CD4-positive, CD25-positive, alpha-beta regulatory T cell (primary cell): ENCODE data around the gene ACADVL. TPM values are rescaled to one million over a fixed set of nuclear protein-coding genes. Genes with fewer than 3 reads are reported as not detected.

ENCODE experiments used
- ATAC-seq, 2 donors: fragments of 150-1000 bp; cut with Tn5 transposase; one replicate each; pipeline ENCODE4 v1.10.0; 2021; ENCODE audit warnings: low read depth in 2 of 2, moderate number of reproducible peaks in 2 of 2, moderate library complexity in 1 of 2
- DNase-seq, 3 donors: peaks; one replicate each; pipeline versions ENCODE4 v3.0.0 to v3.0.0-alpha.2; 2012 to 2022; ENCODE audit warnings: mixed read lengths in 1 of 3
- H3K27ac ChIP-seq: one replicate; pipeline ENCODE4 v1.7.0; 2013; ENCODE audit warnings: mild to moderate bottlenecking, low read length; ENCODE audit not compliant: insufficient read depth, poor library complexity, severe bottlenecking
- H3K27me3 ChIP-seq: one replicate; pipeline ENCODE4 v1.7.0; 2013; ENCODE audit warnings: low read length; ENCODE audit not compliant: control insufficient read depth, insufficient read depth
- H3K36me3 ChIP-seq: one replicate; pipeline ENCODE4 v1.7.0; 2013; ENCODE audit warnings: mild to moderate bottlenecking, low read length, moderate library complexity; ENCODE audit not compliant: control insufficient read depth, insufficient read depth
- H3K4me1 ChIP-seq: 2 replicates; pipeline ENCODE4 v1.7.0; 2013; ENCODE audit warnings: mild to moderate bottlenecking, low read length; ENCODE audit not compliant: insufficient read depth, control insufficient read depth, poor library complexity, severe bottlenecking
- H3K4me3 ChIP-seq: one replicate; pipeline ENCODE4 v1.7.0; 2013; ENCODE audit warnings: low read depth, mild to moderate bottlenecking, low read length, moderate library complexity
- H3K9me3 ChIP-seq, 2 experiments: 1 replicate in 1 of 2; 2 replicates in 1 of 2; pipeline ENCODE4 v1.7.0; 2013; ENCODE audit warnings: low read length in 2 of 2, mild to moderate bottlenecking in 1 of 2, moderate library complexity in 1 of 2; ENCODE audit not compliant: control insufficient read depth in 2 of 2
- H3K27ac Mint-ChIP-seq, 3 donors: one replicate each; pipeline ENCODE4 v1.8.0; 2020 to 2022; ENCODE audit warnings: mild to moderate bottlenecking in 3 of 3, mixed read lengths in 3 of 3, moderate library complexity in 2 of 3
- H3K27me3 Mint-ChIP-seq: one replicate; pipeline ENCODE4 v1.8.0; 2022; ENCODE audit warnings: mild to moderate bottlenecking, mixed read lengths
- H3K36me3 Mint-ChIP-seq: one replicate; pipeline ENCODE4 v1.8.0; 2020; ENCODE audit warnings: mixed read lengths
- H3K4me1 Mint-ChIP-seq, 4 donors: one replicate each; pipeline ENCODE4 v1.8.0; 2020 to 2022; ENCODE audit warnings: mixed read lengths in 4 of 4, mild to moderate bottlenecking in 1 of 4
- H3K4me3 Mint-ChIP-seq, 4 donors: one replicate each; pipeline ENCODE4 v1.8.0; 2020 to 2022; ENCODE audit warnings: mild to moderate bottlenecking in 4 of 4, mixed read lengths in 4 of 4, moderate library complexity in 3 of 4
- H3K9me3 Mint-ChIP-seq, 7 donors: one replicate each; pipeline ENCODE4 v1.8.0; 2020 to 2022; ENCODE audit warnings: mixed read lengths in 7 of 7, mild to moderate bottlenecking in 3 of 7, moderate library complexity in 2 of 7
- polyA plus RNA-seq, 4 donors: library from polyadenylated mRNA; unstranded; fragments of 300-500 nt; fragmentation: Illumina TruSeq; gene quantifications; one replicate each; pipeline ENCODE4 v1.2.3, GENCODE V29; 2021
- total RNA-seq: library from RNA; stranded (reverse); gene quantifications from one replicate; pipeline ENCODE4 v1.2.3, GENCODE V29; 2022

The ACADVL gene
- total and polyA plus RNA-seq, 5 donors from 2014 or later, result 73.6 to 277 (median 86.1) TPM

- Mint-ChIP-seq H3K4me3 (peak overlapping the region; percentile 89 to 96 (median 94)), H3K27me3 (no peaks in the 10 kb centered on the region), H3K27ac (peak overlapping the region; percentile 88 to 91 (median 91)), H3K36me3 (peaks cover 9% of the 10 kb centered on the region), H3K4me1 (peaks cover 0 to 52% (median 27%) of the 10 kb centered on the region in 4 donors), H3K9me3 (no peaks in the 10 kb centered on the region)
- peak overlapping the region; percentile 83 for H3K27ac ChIP-seq
- peak overlapping the region; percentile 63 for H3K4me3 ChIP-seq
- no peaks in the 10 kb centered on the region for H3K27me3 ChIP-seq
- DNase-seq (peak; percentile 32 to 77 (median 59)), ATAC-seq (peak; percentile 55 to 62)
- H3K9me3 ChIP-seq, result no peaks in the 10 kb centered on the region
- H3K4me1 ChIP-seq, result peaks cover 48% of the 10 kb centered on the region
- H3K36me3 ChIP-seq, result peaks cover 25% of the 10 kb centered on the region
Measured at GRCh38 chr17:7220593-7221277, 997 bp downstream of the ACADVL start.

GRCh38 chr17:7221278-7222092 lies 1.7 kb downstream of the ACADVL start:
- Histone ChIP-seq H3K9me3 (no peaks in the 10 kb centered on the region), H3K4me3 (no peak overlapping the region), H3K36me3 (peaks cover 25% of the 10 kb centered on the region), H3K27me3 (no peaks in the 10 kb centered on the region), H3K4me1 (peaks cover 44% of the 10 kb centered on the region), H3K27ac (no peak overlapping the region)
- Mint-ChIP-seq H3K27ac (peak overlapping the region; percentile 38 to 91 (median 91)), H3K4me3 (peak overlapping the region; percentile 83 to 96 (median 90)), H3K4me1 (peaks cover 0 to 45% (median 25%) of the 10 kb centered on the region in 4 donors), H3K27me3 (no peaks in the 10 kb centered on the region), H3K9me3 (no peaks in the 10 kb centered on the region), H3K36me3 (peaks cover 9% of the 10 kb centered on the region)
- ATAC-seq, result no peak
- no peak for DNase-seq

- peaks cover 9% of the 10 kb centered on the region for H3K36me3 Mint-ChIP-seq
- no peaks in the 10 kb centered on the region for H3K9me3 Mint-ChIP-seq
- no peaks in the 10 kb centered on the region for H3K27me3 Mint-ChIP-seq
- Histone ChIP-seq H3K4me3 (no peak overlapping the region), H3K9me3 (no peaks in the 10 kb centered on the region), H3K36me3 (peaks cover 31% of the 10 kb centered on the region), H3K27ac (no peak overlapping the region), H3K27me3 (no peaks in the 10 kb centered on the region), H3K4me1 (peaks cover 36% of the 10 kb centered on the region)
- no peak for DNase-seq
- ATAC-seq, result no peak
- H3K4me3 Mint-ChIP-seq, result peak overlapping the region in 1 of 4 donors; percentile 96
- H3K4me1 Mint-ChIP-seq, result peaks cover 0 to 40% (median 22%) of the 10 kb centered on the region in 4 donors
- no peak overlapping the region for H3K27ac Mint-ChIP-seq
Measured at GRCh38 chr17:7222093-7222971, 2.6 kb downstream of the ACADVL start.

- H3K9me3 Mint-ChIP-seq, result no peaks in the 10 kb centered on the region
- peaks cover 0 to 36% (median 23%) of the 10 kb centered on the region in 4 donors for H3K4me1 Mint-ChIP-seq
- H3K27ac ChIP-seq, result no peak overlapping the region
- no peaks in the 10 kb centered on the region for H3K27me3 Mint-ChIP-seq
- H3K4me3 Mint-ChIP-seq, result no peak overlapping the region
- ATAC-seq (no peak), DNase-seq (no peak)
- H3K27me3 ChIP-seq, result no peaks in the 10 kb centered on the region
- peaks cover 36% of the 10 kb centered on the region for H3K36me3 ChIP-seq
- H3K36me3 Mint-ChIP-seq, result peaks cover 10% of the 10 kb centered on the region
- H3K9me3 ChIP-seq, result no peaks in the 10 kb centered on the region
- H3K27ac Mint-ChIP-seq, result no peak overlapping the region
- H3K4me3 ChIP-seq, result no peak overlapping the region
- peaks cover 31% of the 10 kb centered on the region for H3K4me1 ChIP-seq
Measured at GRCh38 chr17:7222972-7223292, 3.2 kb downstream of the ACADVL start.

- peak overlapping the region in 1 of 4 donors; percentile 63 for H3K4me3 Mint-ChIP-seq
- H3K36me3 ChIP-seq, result peaks cover 39% of the 10 kb centered on the region
Measured at GRCh38 chr17:7223375-7223774, 3.6 kb downstream of the ACADVL start.

GRCh38 chr17:7224110-7224509 lies 4.4 kb downstream of the ACADVL start:
- no peaks in the 10 kb centered on the region for H3K9me3 ChIP-seq
- no peak overlapping the region for H3K27ac Mint-ChIP-seq
- no peak for ATAC-seq
- no peak for DNase-seq
- H3K4me3 Mint-ChIP-seq, result peak overlapping the region in 1 of 4 donors; percentile 77
- no peaks in the 10 kb centered on the region for H3K9me3 Mint-ChIP-seq
- H3K4me1 ChIP-seq, result peaks cover 29% of the 10 kb centered on the region
- no peaks in the 10 kb centered on the region for H3K27me3 Mint-ChIP-seq
- peaks cover 42% of the 10 kb centered on the region for H3K36me3 ChIP-seq
- H3K27ac ChIP-seq, result no peak overlapping the region
- no peaks in the 10 kb centered on the region for H3K27me3 ChIP-seq
- no peak overlapping the region for H3K4me3 ChIP-seq
- peaks cover 0 to 28% (median 22%) of the 10 kb centered on the region in 4 donors for H3K4me1 Mint-ChIP-seq
- peaks cover 15% of the 10 kb centered on the region for H3K36me3 Mint-ChIP-seq

More at GRCh38 chr17:7223375-7223774, 3.6 kb downstream of the ACADVL start:
- Mint-ChIP-seq H3K27ac (no peak overlapping the region), H3K27me3 (no peaks in the 10 kb centered on the region), H3K9me3 (no peaks in the 10 kb centered on the region), H3K4me1 (peaks cover 0 to 35% (median 24%) of the 10 kb centered on the region in 4 donors), H3K36me3 (peaks cover 13% of the 10 kb centered on the region)
- Histone ChIP-seq H3K4me3 (no peak overlapping the region), H3K27ac (no peak overlapping the region), H3K27me3 (no peaks in the 10 kb centered on the region), H3K4me1 (peaks cover 30% of the 10 kb centered on the region), H3K9me3 (no peaks in the 10 kb centered on the region)
- no peak for ATAC-seq
- DNase-seq, result no peak

GRCh38 chr17:7224661-7225111 lies 4.9 kb downstream of the ACADVL start:
- DNase-seq (no peak), ATAC-seq (no peak)
- no peaks in the 10 kb centered on the region for H3K27me3 ChIP-seq
- H3K4me1 Mint-ChIP-seq, result peaks cover 0 to 23% (median 17%) of the 10 kb centered on the region in 4 donors
- no peak overlapping the region for H3K4me3 Mint-ChIP-seq
- H3K36me3 ChIP-seq, result peaks cover 48% of the 10 kb centered on the region
- H3K27ac ChIP-seq, result no peak overlapping the region
- no peaks in the 10 kb centered on the region for H3K27me3 Mint-ChIP-seq
- H3K27ac Mint-ChIP-seq, result no peak overlapping the region
- no peaks in the 10 kb centered on the region for H3K9me3 ChIP-seq
- no peaks in the 10 kb centered on the region for H3K9me3 Mint-ChIP-seq
- H3K4me1 ChIP-seq, result peaks cover 23% of the 10 kb centered on the region
- H3K36me3 Mint-ChIP-seq, result peaks cover 20% of the 10 kb centered on the region
- H3K4me3 ChIP-seq, result no peak overlapping the region
